Activated CD8-positive, alpha-beta memory T cell treated with anti-CD3 and anti-CD28 coated beads, Interleukin-2, amount 50 U/mL, for 48 hours (primary cell): Measurements from ENCODE around the gene HDGF.

Experiments
- DNase-seq: peaks from one replicate; pipeline ENCODE4 v3.0.0-alpha.2; 2020

Gene HDGF

GRCh38 chr1:156744786-156745419 is 6.6 kb downstream of the HDGF start:
- no peak for DNase-seq

- no peak for DNase-seq
Measured at GRCh38 chr1:156744344-156744743, 7.1 kb downstream of the HDGF start.

DNA sequence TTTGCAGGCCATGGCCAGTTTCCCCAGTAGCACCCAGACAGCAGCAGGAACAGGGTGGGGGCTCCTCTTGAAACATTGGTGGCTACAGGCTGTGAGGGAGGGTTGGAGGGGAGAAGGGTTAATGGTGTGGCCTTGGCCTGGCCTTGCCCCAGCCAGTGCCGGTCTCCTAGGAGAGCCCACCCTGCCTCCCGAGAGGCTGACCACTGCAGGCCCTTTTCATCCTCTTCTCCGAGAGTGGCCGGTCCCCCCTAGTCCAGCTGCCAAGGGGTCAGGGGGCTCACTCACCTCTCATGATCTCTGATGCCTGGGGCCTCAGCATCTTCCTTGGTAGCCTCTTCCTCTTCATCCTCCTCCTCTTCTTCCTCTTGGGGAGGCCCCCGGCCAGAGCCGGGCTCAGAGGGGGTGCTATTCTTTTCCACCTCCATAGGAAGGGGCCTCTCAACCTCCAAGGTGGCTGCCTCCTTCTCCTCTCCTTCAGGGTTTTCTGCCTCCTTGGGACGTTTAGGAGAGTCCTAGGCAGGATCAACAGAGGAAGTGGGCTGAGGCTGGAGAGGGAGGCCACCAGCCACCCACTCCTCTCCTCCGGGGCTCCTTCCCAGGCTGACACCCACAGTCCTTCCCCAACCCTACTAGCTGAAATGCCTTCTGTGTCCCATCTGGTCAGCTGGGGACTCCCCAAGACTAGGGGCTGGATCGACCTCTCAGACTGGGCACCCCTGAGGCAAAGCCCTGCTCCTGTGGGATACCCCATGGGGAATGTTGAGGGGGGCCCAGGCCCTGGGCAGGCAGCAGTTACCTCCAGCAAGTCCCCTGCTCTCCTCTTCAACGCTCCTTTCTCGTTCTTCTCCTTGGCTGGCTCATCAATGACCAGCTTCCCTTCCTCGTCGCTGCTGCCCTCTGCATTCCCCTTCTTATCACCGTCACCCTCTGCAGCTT is 7.8 kb downstream of the HDGF start:
- no peak for DNase-seq

DNA sequence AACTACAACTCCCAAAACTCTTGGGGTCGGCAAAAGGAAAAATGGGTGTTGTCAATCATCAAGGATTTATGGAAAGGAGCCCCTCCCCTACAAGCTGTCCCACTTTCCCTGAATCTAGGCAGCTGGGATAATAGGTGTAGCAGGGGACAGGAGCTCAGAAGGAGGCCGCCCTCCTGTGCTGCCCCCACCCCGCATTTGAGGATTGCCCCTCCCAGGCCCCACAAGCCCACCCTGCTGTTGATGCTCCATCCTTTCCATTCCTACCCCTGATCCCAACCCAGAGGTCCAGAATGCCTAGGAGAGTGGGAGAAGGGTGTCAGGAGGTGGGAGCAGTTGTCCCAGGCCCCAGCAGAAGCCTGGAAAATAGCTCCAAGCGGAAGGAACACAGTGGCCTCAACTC is 8.7 kb downstream of the HDGF start:
- DNase-seq, result no peak

DNA sequence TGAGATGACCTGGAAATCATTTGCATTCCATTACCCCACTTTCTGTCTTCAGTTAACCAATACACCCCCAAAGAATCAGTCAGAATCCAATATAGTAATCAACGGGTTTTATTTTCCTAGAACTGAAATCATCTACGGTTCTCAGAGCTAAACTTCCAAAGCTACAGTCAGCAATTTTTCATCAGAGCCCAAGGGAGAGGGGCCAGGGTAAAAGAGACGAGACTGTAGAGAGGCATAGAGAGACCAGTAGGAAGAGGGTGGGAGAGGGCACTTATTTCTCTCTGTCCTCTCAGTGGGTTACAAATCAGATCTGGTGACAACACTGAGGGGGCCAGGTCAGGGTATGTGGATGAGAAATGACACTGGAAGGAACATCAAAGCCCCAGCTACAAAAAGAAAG is 9.5 kb downstream of the HDGF start:
- no peak for DNase-seq

- no peak for DNase-seq
Measured at GRCh38 chr1:156741481-156741983, 9.9 kb downstream of the HDGF start.

DNA sequence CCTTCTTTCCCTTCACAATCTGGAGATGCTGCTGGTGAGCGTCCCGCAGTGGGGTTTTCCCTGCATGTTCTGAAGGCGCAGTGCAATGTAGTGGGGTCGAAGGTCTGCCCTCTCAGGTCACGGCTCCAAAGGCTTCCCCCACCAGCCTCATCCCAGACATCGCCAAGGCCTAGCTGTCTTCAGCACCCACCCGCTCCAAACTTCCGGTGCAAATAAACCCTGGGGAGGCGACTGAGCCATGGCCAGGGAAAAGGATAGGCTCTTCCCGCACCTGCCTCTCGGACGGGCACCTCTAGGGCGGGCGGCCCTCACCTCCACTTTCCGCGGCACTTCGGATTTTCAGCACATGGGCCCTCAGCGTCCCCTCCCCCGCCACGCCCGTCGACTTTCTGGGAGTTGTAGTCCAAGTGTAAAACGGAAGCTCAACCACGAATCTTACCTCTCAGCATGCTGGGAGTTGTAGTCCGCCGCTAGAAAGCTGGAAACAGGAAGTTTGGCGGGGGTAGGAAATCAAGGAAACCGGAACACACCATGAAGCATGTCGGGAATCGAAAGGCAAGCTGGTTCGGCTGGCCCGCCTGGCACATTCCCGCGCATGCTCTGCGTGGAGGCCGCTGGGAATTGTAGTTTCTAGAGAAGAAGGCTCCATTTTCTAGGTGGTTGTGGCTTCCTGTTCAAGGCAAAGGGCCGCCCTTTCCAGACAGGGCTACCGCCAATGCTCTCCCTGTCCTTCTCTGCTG is 10.6 kb downstream of the HDGF start, which contains the start of gene MRPL24:
TSS of gene MRPL24 (minus strand) at position 348 of the 740 bp plus-strand sequence. CDS start 2,384 bp downstream, outside the sequence.
- peak; percentile 94 for DNase-seq

GRCh38 chr1:156740237-156740740 is 11.2 kb downstream of the HDGF start:
- no peak for DNase-seq

GRCh38 chr1:156738916-156739315 is 12.6 kb downstream of the HDGF start:
- no peak for DNase-seq

DNA sequence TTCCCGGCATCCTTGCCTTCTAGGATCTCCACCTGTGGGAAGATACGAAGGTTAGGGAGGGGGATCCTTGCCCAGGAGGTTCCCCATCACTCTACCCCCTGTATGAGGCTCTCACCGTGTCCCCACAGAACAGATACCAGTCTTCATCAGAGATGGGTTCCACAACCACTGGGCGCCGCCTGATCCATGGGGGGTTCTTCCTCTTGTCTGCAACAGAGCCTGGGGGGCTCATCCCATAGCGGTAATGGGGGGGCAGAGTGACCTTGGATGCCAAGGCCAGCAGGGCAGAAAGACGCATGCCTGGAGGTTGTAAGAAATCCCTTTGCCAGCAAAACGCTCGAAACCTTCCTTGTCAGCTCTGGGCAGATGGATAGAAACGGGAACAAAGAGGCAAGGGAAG is 13.1 kb downstream of the HDGF start:
- no peak for DNase-seq

DNA sequence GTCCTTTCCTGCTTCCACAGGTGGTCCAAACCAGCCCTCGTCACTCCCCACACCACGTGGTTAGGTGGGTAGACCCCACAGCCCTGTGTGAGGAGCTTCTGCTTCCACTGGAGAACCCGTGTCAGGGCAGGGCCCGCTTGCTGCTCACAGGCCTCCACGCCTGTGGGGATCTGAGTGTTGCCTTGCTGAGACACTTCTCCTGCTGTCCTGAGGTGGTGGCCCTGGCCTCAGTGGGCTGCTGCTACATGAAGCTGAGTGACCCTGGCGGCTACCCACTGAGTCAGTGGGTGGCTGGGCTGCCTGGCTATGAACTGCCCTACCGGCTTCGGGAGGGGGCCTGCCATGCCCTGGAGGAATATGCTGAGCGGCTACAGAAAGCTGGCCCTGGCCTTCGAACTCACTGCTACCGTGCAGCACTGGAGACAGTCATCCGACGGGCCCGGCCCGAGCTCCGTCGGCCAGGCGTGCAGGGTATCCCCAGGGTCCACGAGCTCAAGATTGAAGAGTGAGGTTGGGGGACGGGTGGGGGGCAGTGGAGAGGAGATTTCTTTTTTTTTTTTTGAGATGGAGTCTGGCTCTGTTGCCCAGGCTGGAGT is 17.4 kb downstream of the HDGF start:
- no peak for DNase-seq

DNA sequence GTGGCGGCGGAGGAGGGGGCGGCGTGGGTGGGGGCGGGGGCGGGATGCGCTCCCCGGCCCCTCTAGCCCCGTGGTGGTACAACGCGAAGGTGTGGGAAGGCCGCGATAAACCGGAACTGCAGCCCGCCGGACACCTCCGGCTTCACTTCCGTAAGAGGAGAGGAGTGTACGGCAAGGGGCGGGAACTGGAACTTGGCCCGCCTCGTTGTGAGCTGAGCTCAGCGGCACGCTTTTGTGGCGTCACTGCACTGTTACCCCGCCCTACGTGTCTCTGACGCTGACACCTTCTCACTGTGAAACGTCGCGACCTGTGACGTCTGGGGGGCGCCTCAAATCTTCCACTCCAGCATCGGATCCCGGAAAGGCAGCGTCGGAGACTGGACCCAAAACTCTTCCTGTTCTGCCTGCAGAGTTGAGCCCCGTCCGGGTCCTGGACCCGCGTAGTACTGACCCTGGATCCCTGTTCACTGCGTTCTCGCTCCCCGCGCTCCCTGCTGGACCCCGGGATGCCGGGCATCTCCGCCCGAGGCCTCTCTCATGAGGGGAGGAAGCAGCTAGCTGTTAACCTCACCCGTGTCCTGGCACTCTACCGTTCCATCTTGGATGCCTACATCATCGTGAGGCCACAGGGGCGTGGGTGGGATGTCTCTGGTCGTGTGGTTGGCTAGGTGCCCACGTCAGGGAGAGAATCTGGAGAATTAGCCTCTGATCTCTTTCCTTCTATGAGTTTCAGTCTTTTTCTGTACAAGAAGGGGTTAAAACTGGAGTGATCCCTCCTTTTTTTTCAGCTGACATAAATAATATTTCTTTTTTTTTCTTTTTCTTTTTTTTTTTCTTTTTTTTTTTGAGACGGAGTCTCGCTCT is 22.6 kb downstream of the HDGF start, which contains the start of gene ISG20L2:
TSS of gene ISG20L2 (minus strand) at position 168 of the 864 bp plus-strand sequence. CDS start 1,114 bp downstream, outside the sequence.
- peak; percentile 95 for DNase-seq

GRCh38 chr1:156727926-156728598 is 23.4 kb downstream of the HDGF start, which contains the start of gene METTL25B:
TSS of gene METTL25B (plus strand) at chr1:156728469. CDS start at chr1:156729105, 636 bp downstream.
- DNase-seq, result peak; percentile 90

DNA sequence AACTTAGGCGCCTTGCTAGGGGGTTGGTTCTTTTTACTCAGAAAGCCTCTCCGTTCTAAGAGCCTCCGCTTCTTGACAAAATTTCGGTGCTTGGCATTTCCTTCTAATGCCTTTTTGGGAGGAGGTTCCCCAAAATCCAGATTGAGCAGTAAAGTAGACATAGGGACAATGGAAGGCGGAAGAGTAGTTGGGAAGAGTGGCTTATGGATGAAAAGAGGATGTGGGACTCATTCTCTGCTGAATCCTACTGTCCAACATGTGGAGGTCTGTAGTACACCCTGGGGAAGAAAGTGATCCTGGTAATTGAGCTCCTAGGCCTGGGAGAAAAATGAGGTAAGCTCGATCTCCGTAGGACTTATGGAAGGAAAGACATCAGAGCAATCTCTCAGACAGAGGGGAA is 24.0 kb downstream of the HDGF start:
- DNase-seq, result no peak

DNA sequence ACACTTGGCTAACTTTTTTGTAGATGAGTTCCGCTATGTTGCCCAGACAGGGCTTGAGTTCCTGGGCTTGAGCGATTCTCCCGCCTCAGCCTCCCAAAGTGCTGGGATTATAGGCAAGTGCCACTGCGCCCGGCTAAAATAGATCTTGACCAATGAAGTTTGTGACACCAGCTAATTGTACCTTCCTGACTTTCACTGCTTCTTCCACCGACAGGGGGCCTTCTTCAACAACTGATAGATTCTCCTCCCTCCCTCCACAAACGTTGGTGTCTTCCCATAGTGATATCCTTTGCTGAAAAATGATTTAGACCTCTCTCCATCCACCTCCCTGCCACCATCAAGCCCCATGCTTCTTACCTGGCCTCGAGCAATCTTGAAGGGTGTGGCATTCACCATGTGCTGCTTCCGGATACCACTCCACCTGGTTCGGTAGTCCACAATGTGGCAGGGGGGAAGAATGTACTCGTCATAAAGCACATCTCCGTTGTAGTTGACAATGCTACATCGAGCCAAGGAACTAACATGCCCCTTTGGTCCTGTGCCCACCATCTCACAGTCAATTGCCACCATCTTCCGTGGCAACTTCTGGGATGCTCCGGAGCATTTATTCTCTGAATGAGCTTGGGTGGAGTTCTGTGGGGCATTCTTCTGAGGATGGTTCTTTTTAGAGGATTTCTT is 24.8 kb downstream of the HDGF start:
- no peak for DNase-seq

GRCh38 chr1:156725683-156726280 is 25.7 kb downstream of the HDGF start:
- DNase-seq, result peak; percentile 92

- DNase-seq, result no peak
Measured at GRCh38 chr1:156721535-156721934, 29.9 kb downstream of the HDGF start.

DNA sequence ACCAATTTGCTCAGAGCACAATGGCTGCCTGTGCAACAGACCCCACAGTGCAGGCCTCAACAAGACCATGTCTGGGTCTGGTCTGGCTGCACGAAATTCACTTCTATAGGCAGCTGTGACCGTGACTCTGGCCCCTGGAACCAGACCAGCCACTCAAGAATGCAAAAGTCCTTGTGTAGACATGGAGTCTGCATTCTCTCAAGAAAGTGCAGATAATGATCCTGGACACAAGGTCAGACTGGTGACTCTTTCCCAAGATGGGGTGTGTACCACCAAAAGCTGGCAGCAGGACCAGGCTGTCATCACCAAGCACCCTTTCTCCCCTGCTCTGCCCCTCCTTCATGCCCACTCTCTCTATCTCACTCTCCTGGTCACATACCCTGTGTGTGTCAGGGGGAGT is 30.3 kb downstream of the HDGF start:
- DNase-seq, result no peak

DNA sequence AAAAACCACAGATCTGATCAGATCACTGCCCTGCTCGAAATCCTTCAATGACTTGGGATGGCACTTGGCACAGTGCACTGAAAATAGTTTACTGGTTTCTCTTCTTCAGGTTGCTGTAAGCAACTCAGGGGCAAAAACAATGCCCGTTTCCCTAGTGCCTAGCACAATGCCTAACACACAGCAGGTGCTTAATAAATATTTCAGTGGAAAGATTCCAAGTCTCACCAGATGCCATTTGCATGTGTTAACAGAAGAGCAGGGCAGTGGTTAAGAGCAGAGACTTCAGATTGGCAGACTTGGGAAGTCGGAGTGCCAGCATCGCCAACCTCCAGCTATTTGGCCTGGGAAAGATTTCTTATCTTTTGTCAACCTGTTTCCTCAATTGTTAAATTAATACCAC is 34.1 kb downstream of the HDGF start:
- no peak for DNase-seq

- no peak for DNase-seq
Measured at GRCh38 chr1:156714830-156715229, 36.6 kb downstream of the HDGF start.
